HL-60 (cell line): ENCODE data around the gene BMP2K.
"Not testable (repeated sequence)": the region's sequence is repeated elsewhere in the genome, so short reads cannot be mapped to it uniquely, and the experiment has no call there.

Experiments used
- DNase-seq, 2 experiments: peaks; one replicate each; pipeline ENCODE4 v3.0.0-alpha.2; 2010 to 2020; ENCODE audit warnings: low read depth in 1 of 2, low spot score in 1 of 2
- H3K27ac ChIP-seq: fragments of 250-450 bp; sonication (Bioruptor Pico); replicated peaks from 2 replicates; pipeline ENCODE4 v1.5.1; 2020; ENCODE audit warnings: mild to moderate bottlenecking, moderate library complexity
- H3K27me3 ChIP-seq: fragments of 250-450 bp; sonication (Bioruptor Pico); 2 replicates; pipeline ENCODE4 v1.5.1; 2021; ENCODE audit warnings: mild to moderate bottlenecking, moderate library complexity; ENCODE audit not compliant: insufficient read depth, poor library complexity, severe bottlenecking
- H3K4me3 ChIP-seq: replicated peaks from 2 replicates; pipeline ENCODE4 v1.5.1; 2011; ENCODE audit warnings: mild to moderate bottlenecking, control low read depth, low read length; ENCODE audit not compliant: insufficient read depth
- GABPA ChIP-seq: IDR thresholded peaks from 2 replicates; pipeline ENCODE4 v1.6.1; 2012; ENCODE audit warnings: low read depth
- POLR2AphosphoS5 ChIP-seq: IDR thresholded peaks from 2 replicates; pipeline ENCODE4 v1.6.1; 2012; ENCODE audit warnings: low read depth
- SPI1 ChIP-seq: IDR thresholded peaks from 2 replicates; pipeline ENCODE4 v1.6.1; 2012; ENCODE audit warnings: low read depth, mild to moderate bottlenecking, borderline replicate concordance
- TF ChIP-seq, protein P1 (sequence below): IDR thresholded peaks from 2 replicates; pipeline ENCODE4 v1.6.1; 2012; ENCODE audit warnings: low read depth; ENCODE audit not compliant: insufficient replicate concordance
- TF ChIP-seq, protein P2 (sequence below): IDR thresholded peaks from one replicate; pipeline ENCODE4 v1.5.1; 2011; ENCODE audit warnings: low read length, control low read depth, inconsistent platforms; ENCODE audit not compliant: insufficient read depth

BMP2K gene

DNA sequence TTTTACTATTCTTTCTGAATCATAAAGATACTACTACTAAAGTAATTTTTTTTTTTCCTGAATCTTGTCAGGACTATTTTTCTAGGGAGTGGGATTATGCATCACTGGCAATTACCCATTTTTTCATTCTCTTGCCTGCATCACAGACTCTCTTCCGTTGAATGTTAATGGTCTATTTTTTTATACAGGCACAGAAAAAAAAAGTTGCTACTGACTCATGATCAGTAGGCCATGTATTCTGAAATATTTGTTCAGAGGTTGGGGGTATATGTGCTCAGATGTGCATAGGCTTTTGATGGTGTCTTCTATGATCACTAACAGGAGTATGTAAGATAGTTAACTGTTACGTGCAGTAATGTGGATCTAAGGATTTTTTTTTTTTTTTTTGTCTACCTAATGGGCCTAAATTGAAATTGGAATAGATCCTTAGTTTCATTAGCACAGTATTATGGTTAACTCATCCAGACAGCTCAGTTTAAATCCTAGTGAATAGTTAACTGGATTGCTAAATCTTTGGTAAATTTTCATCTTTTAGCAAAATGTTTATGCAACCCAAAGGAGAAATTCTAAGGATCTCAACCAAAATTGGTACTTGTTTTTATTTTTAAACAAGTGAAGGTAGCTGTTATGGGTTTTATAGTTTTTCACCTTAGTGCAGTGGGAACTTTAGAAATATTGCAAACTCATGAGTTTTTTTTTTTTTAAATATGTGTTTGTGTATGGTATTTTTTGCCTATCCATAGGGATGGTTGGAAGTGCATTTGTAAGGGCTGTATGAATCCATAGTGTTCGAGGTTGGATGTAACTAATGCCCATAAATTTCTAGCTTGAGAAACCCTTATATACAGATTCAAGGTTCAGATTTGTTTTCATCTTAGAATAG is 12.1 kb downstream of the BMP2K start:
- no peak overlapping the region for H3K4me3 ChIP-seq
- no peak for TF ChIP-seq GABPA
- TF ChIP-seq SPI1 = no peak
- TF ChIP-seq, protein P1, sequence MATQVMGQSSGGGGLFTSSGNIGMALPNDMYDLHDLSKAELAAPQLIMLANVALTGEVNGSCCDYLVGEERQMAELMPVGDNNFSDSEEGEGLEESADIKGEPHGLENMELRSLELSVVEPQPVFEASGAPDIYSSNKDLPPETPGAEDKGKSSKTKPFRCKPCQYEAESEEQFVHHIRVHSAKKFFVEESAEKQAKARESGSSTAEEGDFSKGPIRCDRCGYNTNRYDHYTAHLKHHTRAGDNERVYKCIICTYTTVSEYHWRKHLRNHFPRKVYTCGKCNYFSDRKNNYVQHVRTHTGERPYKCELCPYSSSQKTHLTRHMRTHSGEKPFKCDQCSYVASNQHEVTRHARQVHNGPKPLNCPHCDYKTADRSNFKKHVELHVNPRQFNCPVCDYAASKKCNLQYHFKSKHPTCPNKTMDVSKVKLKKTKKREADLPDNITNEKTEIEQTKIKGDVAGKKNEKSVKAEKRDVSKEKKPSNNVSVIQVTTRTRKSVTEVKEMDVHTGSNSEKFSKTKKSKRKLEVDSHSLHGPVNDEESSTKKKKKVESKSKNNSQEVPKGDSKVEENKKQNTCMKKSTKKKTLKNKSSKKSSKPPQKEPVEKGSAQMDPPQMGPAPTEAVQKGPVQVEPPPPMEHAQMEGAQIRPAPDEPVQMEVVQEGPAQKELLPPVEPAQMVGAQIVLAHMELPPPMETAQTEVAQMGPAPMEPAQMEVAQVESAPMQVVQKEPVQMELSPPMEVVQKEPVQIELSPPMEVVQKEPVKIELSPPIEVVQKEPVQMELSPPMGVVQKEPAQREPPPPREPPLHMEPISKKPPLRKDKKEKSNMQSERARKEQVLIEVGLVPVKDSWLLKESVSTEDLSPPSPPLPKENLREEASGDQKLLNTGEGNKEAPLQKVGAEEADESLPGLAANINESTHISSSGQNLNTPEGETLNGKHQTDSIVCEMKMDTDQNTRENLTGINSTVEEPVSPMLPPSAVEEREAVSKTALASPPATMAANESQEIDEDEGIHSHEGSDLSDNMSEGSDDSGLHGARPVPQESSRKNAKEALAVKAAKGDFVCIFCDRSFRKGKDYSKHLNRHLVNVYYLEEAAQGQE = no peak
- no peak for TF ChIP-seq POLR2AphosphoS5
- TF ChIP-seq, protein P2, sequence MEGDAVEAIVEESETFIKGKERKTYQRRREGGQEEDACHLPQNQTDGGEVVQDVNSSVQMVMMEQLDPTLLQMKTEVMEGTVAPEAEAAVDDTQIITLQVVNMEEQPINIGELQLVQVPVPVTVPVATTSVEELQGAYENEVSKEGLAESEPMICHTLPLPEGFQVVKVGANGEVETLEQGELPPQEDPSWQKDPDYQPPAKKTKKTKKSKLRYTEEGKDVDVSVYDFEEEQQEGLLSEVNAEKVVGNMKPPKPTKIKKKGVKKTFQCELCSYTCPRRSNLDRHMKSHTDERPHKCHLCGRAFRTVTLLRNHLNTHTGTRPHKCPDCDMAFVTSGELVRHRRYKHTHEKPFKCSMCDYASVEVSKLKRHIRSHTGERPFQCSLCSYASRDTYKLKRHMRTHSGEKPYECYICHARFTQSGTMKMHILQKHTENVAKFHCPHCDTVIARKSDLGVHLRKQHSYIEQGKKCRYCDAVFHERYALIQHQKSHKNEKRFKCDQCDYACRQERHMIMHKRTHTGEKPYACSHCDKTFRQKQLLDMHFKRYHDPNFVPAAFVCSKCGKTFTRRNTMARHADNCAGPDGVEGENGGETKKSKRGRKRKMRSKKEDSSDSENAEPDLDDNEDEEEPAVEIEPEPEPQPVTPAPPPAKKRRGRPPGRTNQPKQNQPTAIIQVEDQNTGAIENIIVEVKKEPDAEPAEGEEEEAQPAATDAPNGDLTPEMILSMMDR = no peak
- H3K27ac ChIP-seq = no peak overlapping the region
- no peak for DNase-seq
- H3K27me3 ChIP-seq = no peaks in the 10 kb centered on the region

DNA sequence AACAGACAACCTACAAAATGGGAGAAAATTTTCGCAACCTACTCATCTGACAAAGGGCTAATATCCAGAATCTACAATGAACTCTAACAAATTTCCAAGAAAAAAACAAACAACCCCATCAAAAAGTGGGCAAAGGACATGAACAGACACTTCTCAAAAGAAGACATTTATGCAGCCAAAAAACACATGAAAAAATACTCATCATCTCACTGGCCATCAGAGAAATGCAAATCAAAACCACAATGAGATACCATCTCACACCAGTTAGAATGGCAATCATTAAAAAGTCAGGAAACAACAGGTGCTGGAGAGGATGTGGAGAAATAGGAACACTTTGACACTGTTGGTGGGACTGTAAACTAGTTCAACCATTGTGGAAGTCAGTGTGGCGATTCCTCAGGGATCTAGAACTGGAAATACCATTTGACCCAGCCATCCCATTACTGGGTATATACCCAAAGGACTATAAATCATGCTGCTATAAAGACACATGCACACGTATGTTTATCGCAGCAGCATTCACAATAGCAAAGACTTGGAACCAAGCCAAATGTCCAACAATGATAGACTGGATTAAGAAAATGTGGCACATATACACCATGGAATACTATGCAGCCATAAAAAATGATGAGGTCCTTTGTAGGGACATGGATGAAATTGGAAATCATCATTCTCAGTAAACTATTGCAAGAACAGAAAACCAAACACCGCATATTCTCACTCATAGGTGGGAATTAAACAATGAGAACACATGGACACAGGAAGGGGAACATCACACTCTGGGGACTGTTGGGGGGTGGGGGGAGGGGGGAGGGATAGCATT is 19.7 kb downstream of the BMP2K start:
- not testable (repeated sequence) for H3K27ac ChIP-seq, H3K27me3 ChIP-seq, H3K4me3 ChIP-seq, DNase-seq

DNA sequence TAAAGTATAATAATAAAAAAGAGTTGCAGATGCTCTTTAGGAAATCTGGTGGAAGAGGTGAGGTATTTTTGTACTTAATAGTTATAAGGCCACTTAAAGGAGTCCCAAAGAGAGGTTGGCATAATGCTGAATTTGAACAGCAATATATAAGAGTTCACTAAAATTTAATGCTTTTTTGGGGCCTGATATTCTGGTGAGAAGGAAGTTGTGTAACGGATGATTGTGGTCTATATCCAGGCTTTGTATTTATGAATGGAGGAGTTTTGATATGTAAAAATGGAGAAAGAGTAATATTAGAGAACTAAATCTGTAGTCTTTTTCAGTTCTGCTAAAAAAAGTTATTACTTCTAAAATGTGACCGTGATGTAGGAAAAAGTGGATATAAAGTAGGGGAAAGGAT is 20.4 kb downstream of the BMP2K start:
- Histone ChIP-seq H3K27me3 (no peaks in the 10 kb centered on the region), H3K27ac (no peak overlapping the region), H3K4me3 (no peak overlapping the region)
- DNase-seq = no peak
- TF ChIP-seq, protein P1 = no peak
- TF ChIP-seq POLR2AphosphoS5 (no peak), SPI1 (no peak), GABPA (no peak)
- TF ChIP-seq, protein P2 = no peak

DNA sequence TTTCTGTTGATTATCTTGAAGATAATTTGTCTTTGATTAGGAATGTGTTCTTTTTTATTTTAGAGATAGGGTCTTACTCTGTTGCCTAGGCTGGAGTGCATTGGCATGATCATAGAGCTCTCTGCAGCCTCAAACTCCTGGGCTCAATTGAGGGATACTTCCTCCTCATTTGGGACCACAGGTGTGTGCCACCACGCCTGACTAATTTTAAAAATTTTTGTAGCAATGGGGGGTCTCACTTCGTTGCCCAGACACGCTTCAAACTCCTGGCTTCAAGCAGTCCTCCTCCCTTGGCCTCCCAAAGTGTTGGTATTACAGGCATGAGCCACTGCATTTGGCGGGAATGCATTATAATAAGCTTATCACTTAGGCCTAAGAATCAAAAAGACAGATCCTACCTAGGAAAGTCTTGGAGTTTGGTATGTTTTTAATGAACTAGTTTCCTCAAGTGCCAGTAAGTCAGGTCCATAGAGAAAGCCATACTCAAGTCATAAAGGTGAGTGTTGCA is 21.7 kb downstream of the BMP2K start:
- H3K27ac ChIP-seq = no peak overlapping the region
- no peak for DNase-seq
- TF ChIP-seq POLR2AphosphoS5 (no peak), SPI1 (no peak), GABPA (no peak)
- TF ChIP-seq, protein P1 = no peak
- TF ChIP-seq, protein P2 = no peak
- H3K4me3 ChIP-seq = no peak overlapping the region
- H3K27me3 ChIP-seq = no peaks in the 10 kb centered on the region
